K562 (cell line): ENCODE results near the gene TNFRSF6B. TPM values are rescaled to one million over a fixed set of nuclear protein-coding genes. Genes with fewer than 3 reads are reported as not detected.

ENCODE experiments used
- ATAC-seq: fragments of 200-7000 bp; cut with Tn5 transposase; 3 replicates; pipeline ENCODE4 v1.9.1; 2020; ENCODE audit warnings: moderate library complexity
- BruUV-seq: library from RNA; stranded (reverse); fragments of 400-500 nt; replicated peaks from 2 replicates; lab custom pipeline; 2021; lab: Mats Ljungman, UMichigan
- CTCF ChIA-PET: fragments of 300-600 bp; formaldehyde crosslinking; extraction: SDS; loops from one replicate; lab custom pipeline; 2021; ENCODE audit warnings: low intra/inter-chr PET ratio; lab: Yijun Ruan, JAX
- POLR2A ChIA-PET: fragments of 300-600, 350-650 bp; sonication (Branson Sonifier 250); formaldehyde crosslinking; extraction: SDS; loops from one replicate; lab custom pipeline; 2021; ENCODE audit warnings: antibody characterized with exemption, inconsistent platforms; lab: Yijun Ruan, JAX
- DNase-seq, 4 experiments: peaks; one replicate each; pipeline versions ENCODE4 v3.0.0 to v3.0.0-alpha.2; 2011 to 2018; ENCODE audit warnings: low spot score in 3 of 4, mixed read lengths in 3 of 4; ENCODE audit errors: extremely low read depth in 1 of 4
- FAIRE-seq: peaks from 2 replicates; lab custom pipeline; 2011; peaks lifted over from hg19 to GRCh38; lab: Jason Lieb, UNC
- H2AFZ ChIP-seq: 2 replicates; pipeline ENCODE4 v1.6.0; 2011; ENCODE audit warnings: low read depth, low read length, control low read depth, inconsistent platforms
- H3K27ac ChIP-seq: fragments of 200-600 bp; 3 replicates; pipeline ENCODE4 v1.8.0; 2011; ENCODE audit warnings: low read depth, mild to moderate bottlenecking, control low read depth, inconsistent platforms, low read length, moderate library complexity, mixed read lengths; ENCODE audit errors: extremely low read depth
- H3K27me3 ChIP-seq, 2 experiments: fragments of 300-600 bp in 1 of 2; 2 replicates in 1 of 2; 3 replicates in 1 of 2; pipeline versions ENCODE4 v1.6.0 to v1.8.0; 2011; ENCODE audit warnings: inconsistent platforms in 2 of 2, low read length in 2 of 2, mild to moderate bottlenecking in 1 of 2, mixed read lengths in 1 of 2, moderate library complexity in 1 of 2; ENCODE audit not compliant: control insufficient read depth in 2 of 2, insufficient read depth in 2 of 2
- H3K36me3 ChIP-seq: fragments of 300-600 bp; 3 replicates; pipeline ENCODE4 v1.8.0; 2011; ENCODE audit warnings: mild to moderate bottlenecking, low read length, inconsistent platforms; ENCODE audit not compliant: control insufficient read depth, insufficient read depth
- H3K4me1 ChIP-seq, 2 experiments: fragments of 200-600 bp in 1 of 2; replicated peaks in 1 of 2; 2 replicates in 1 of 2; 3 replicates in 1 of 2; pipeline versions ENCODE4 v1.5.1 to v1.8.0; 2011; ENCODE audit warnings: inconsistent platforms in 2 of 2, low read length in 2 of 2, mild to moderate bottlenecking in 1 of 2, mixed read lengths in 1 of 2, moderate library complexity in 1 of 2; ENCODE audit not compliant: control insufficient read depth in 2 of 2, insufficient read depth in 2 of 2
- H3K4me2 ChIP-seq: 2 replicates; pipeline ENCODE4 v1.6.1; 2011; ENCODE audit warnings: low read length, control low read depth, inconsistent platforms, mixed read lengths; ENCODE audit not compliant: insufficient read depth
- H3K4me3 ChIP-seq: fragments of 200-600 bp; sonication (generic), shearing (Covaris generic); 2 replicates; pipeline ENCODE4 v1.5.1; 2016; ENCODE audit warnings: control low read depth, inconsistent platforms
- H3K79me2 ChIP-seq: fragments of 200-600 bp; 3 replicates; pipeline ENCODE4 v1.8.0; 2011; ENCODE audit warnings: low read length, inconsistent platforms; ENCODE audit not compliant: control insufficient read depth, insufficient read depth
- H3K9ac ChIP-seq, 2 experiments: 2 replicates each; pipeline versions ENCODE4 v1.6.0 to v1.6.1; 2011; ENCODE audit warnings: low read depth in 2 of 2, low read length in 2 of 2, control low read depth in 1 of 2, inconsistent platforms in 1 of 2, mild to moderate bottlenecking in 1 of 2, mixed read lengths in 1 of 2; ENCODE audit not compliant: insufficient read depth in 1 of 2
- H3K9me1 ChIP-seq: one replicate; pipeline ENCODE4 v1.6.0; 2011; ENCODE audit warnings: inconsistent platforms, mild to moderate bottlenecking, low read length, moderate library complexity; ENCODE audit not compliant: control insufficient read depth, insufficient read depth
- H3K9me3 ChIP-seq: replicated peaks from 2 replicates; pipeline ENCODE4 v1.5.1; 2011; ENCODE audit warnings: low read depth, low read length, inconsistent platforms; ENCODE audit not compliant: control insufficient read depth, insufficient read depth
- H4K20me1 ChIP-seq: replicated peaks from 2 replicates; pipeline ENCODE4 v1.6.1; 2011; ENCODE audit warnings: low read length, inconsistent platforms, mixed read lengths; ENCODE audit not compliant: control insufficient read depth, insufficient read depth
- L3MBTL2 ChIP-seq: fragments of 450-650 bp; IDR thresholded peaks from 2 replicates; pipeline ENCODE4 v1.6.1; 2016; ENCODE audit warnings: mild to moderate bottlenecking, moderate library complexity
- NR4A1 ChIP-seq, 2 experiments: fragments of 250-450 bp in 1 of 2; fragments of 450-650 bp in 1 of 2; sonication (Bioruptor Pico) in 1 of 2; IDR thresholded peaks; 2 replicates each; pipeline versions ENCODE4 v1.4.0 to v1.6.1; 2016 to 2020; ENCODE audit warnings: mild to moderate bottlenecking in 2 of 2, missing compliant biosample characterization in 1 of 2, missing genetic modification characterization in 1 of 2, moderate library complexity in 1 of 2
- RBM15 ChIP-seq: fragments of 200-400 bp; formaldehyde crosslinking; IDR thresholded peaks from 2 replicates; pipeline ENCODE4 v1.6.1; 2018; ENCODE audit warnings: mild to moderate bottlenecking, low read length, moderate library complexity; ENCODE audit not compliant: insufficient read depth
- SRSF3 ChIP-seq: fragments of 200-400 bp; formaldehyde crosslinking; IDR thresholded peaks from 2 replicates; pipeline ENCODE4 v1.6.1; 2016; ENCODE audit warnings: mild to moderate bottlenecking, low read length, moderate library complexity; ENCODE audit not compliant: insufficient read depth
- ZBTB8A ChIP-seq: fragments of 450-650 bp; IDR thresholded peaks from 2 replicates; pipeline ENCODE4 v1.6.1; 2018; ENCODE audit warnings: mild to moderate bottlenecking, moderate library complexity; ENCODE audit not compliant: partially characterized antibody
- ZNF124 ChIP-seq: sonication (generic); formaldehyde crosslinking; IDR thresholded peaks from 2 replicates; pipeline ENCODE4 v1.8.1; 2022; ENCODE audit warnings: missing genetic modification reagents
- ZNF280A ChIP-seq: fragments of 450-650 bp; IDR thresholded peaks from 2 replicates; pipeline ENCODE4 v1.6.1; 2018; ENCODE audit warnings: mild to moderate bottlenecking, low read depth; ENCODE audit not compliant: partially characterized antibody
- ZSCAN29 ChIP-seq: fragments of 450-650 bp; IDR thresholded peaks from 2 replicates; pipeline ENCODE4 v1.6.1; 2017
- WGBS: fragments of 100-300 bp; shearing (Covaris generic); methylation state at CpG from one replicate; pipeline ENCODE4 v1.1.6; 2016; ENCODE audit warnings: low coverage, mixed read lengths; ENCODE audit not compliant: insufficient coverage; ENCODE audit errors: missing lambda C conversion rate; 5-methylcytosine and 5-hydroxymethylcytosine counted together
- in situ Hi-C: fragments of 300-500 bp; cut with MboI; formaldehyde crosslinking; loops from 4 replicates; pipeline ENCODE4 v1.15.0; 2018; ENCODE audit warnings: inconsistent platforms, mixed read lengths
- intact Hi-C: fragments of 100-400 bp; cut with micrococcal nuclease; formaldehyde crosslinking; loops from 2 replicates; pipeline ENCODE4 v1.14.2; 2022
- polyA plus RNA-seq, 8 experiments: library from polyadenylated mRNA; depleted of rRNA in 4 of 8; stranded (reverse) in 5 of 8; unstranded in 3 of 8; fragments of >200 nt; fragmentation: Nextera tagmentation in 2 of 8; fragmentation: Illumina TruSeq in 1 of 8; extraction: Ambion mirVana in 2 of 8; extraction: Trizol in 1 of 8; gene quantifications; 2 replicates each; pipeline versions ENCODE4 v1.2.1 to v1.2.3, GENCODE V29; 2011 to 2014; ENCODE audit warnings: inconsistent platforms in 1 of 8, missing spikeins in 1 of 8
- total RNA-seq, 7 experiments: library from RNA; depleted of rRNA in 6 of 7; stranded (reverse); fragments of >200 nt in 6 of 7; fragmentation: Illumina TruSeq in 2 of 7; extraction: Trizol in 2 of 7; gene quantifications; 2 replicates each; pipeline versions ENCODE4 v1.2.1 to v1.2.3, GENCODE V29; 2011 to 2021; ENCODE audit warnings: low replicate concordance in 1 of 7

TNFRSF6B gene
- total and polyA plus RNA-seq, 9 of the 15 experiments (the other 6 are each of a cell fraction or from before 2014, with no cell fraction given): 0.10 to 3.5 (median 0.32) TPM; not detected in 6

DNA sequence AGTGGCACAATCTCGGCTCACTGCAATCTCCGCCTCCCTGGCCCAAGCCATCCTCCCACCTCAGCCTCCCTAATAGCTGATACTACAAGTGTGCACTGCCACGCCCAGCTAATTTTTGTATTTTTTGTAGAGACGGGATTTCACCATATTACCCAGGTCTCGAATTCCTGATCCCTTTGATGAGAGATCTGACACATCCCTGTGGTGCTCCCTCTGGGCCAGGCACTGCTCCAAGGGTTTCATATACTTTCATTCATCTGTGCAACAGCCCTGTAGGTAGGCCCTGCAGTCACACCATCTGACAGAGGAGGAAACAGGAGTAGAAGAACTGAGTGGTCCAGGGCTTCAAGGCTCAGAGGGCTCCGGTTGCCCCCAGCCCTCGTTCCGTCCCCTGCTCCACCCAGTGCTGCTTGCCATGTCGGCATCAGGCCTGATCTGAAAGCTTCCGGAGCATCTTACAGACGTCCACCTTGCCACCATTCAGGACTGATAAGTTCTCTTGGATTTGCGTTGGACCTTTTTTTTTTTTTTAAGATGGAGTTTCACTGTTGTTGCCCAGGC, 14.7 kb downstream of the TNFRSF6B start:
- Histone ChIP-seq H3K9me1 (no peaks in the 10 kb centered on the region), H3K79me2 (peaks cover 66% of the 10 kb centered on the region), H3K4me1 (peaks cover 13 to 41% of the 10 kb centered on the region in 2 experiments), H3K9ac (peak overlapping the region in 1 of 2 experiments; percentile 58; a peak in 2 of 4 replicates), H3K27me3 (no peaks in the 10 kb centered on the region), H4K20me1 (peaks cover 17% of the 10 kb centered on the region), H3K36me3 (peaks cover 67% of the 10 kb centered on the region), H3K4me3 (no peak overlapping the region), H3K27ac (no peak overlapping the region), H3K4me2 (no peak overlapping the region), H3K9me3 (peaks cover 11% of the 10 kb centered on the region; the same call in 1 of the 2 replicates), H2AFZ (no peak overlapping the region)
- ChIA-PET CTCF (no interaction called here), POLR2A (interaction anchor here (1.3 kb wide), 1 partner anchor 30 kb away, joined by 3 read pairs; no protein-coding TSS in a partner anchor)
- FAIRE-seq: no peak
- TF ChIP-seq SRSF3 (no peak), ZNF280A (no peak), RBM15 (no peak), L3MBTL2 (no peak), ZSCAN29 (no peak), ZBTB8A (no peak), NR4A1 (CRISPR knock-in tag; IDR thresholded peaks at IDR 0.05) (no peak), NR4A1 (tag; IDR thresholded peaks at IDR 0.05) (no peak), ZNF124 (CRISPR knock-in tag) (no peak)
- in situ Hi-C loops: loop anchor here (5.0 kb wide), 1 partner anchor 61 kb away; no protein-coding TSS in a partner anchor
- no TSS peak for BruUV-seq
- intact Hi-C loops: no loop called here
- ATAC-seq: no peak
- 80% methylated on average over 7 of the region's 12 CpGs for WGBS
- DNase-seq: peak in 2 of 4 experiments; percentile 2 to 3
